GM23338 (cell line): ENCODE measurements around the gene BRAF.

Source experiments
- CREB1 ChIP-seq: fragments of 250-450 bp; sonication (Bioruptor Pico); IDR thresholded peaks from 2 replicates; pipeline ENCODE4 v1.5.0; 2020; ENCODE audit warnings: low read depth, mild to moderate bottlenecking, moderate library complexity
- CTCF ChIP-seq, 2 experiments: fragments of 200-600 bp in 1 of 2; sonication (generic) in 1 of 2; conservative IDR thresholded peaks; 2 replicates each; pipeline versions ENCODE4 v1.5.1 to v1.6.1; 2016 to 2017; ENCODE audit warnings: antibody characterized with exemption in 2 of 2, low read depth in 2 of 2, mild to moderate bottlenecking in 2 of 2, moderate library complexity in 1 of 2
- ETS1 ChIP-seq: IDR thresholded peaks from 2 replicates; pipeline ENCODE4 v1.6.1; 2016; ENCODE audit warnings: antibody characterized with exemption
- EZH2 ChIP-seq: fragments of 200-600 bp; sonication (generic); IDR thresholded peaks from one replicate; pipeline ENCODE4 v1.8.0; 2017; ENCODE audit warnings: antibody characterized with exemption, mild to moderate bottlenecking, low read depth; ENCODE audit not compliant: unreplicated experiment
- EZH2phosphoT487 ChIP-seq: fragments of 200-600 bp; sonication (generic); IDR thresholded peaks from one replicate; pipeline ENCODE4 v1.8.1; 2018; ENCODE audit warnings: antibody characterized with exemption; ENCODE audit not compliant: unreplicated experiment
- JUNB ChIP-seq: IDR thresholded peaks from one replicate; pipeline ENCODE4 v1.6.1; 2016; ENCODE audit warnings: antibody characterized with exemption; ENCODE audit not compliant: unreplicated experiment
- POLR2AphosphoS5 ChIP-seq: IDR thresholded peaks from 2 replicates; pipeline ENCODE4 v1.6.1; 2016; ENCODE audit warnings: antibody characterized with exemption, low read depth
- REST ChIP-seq: IDR thresholded peaks from one replicate; pipeline ENCODE4 v1.6.1; 2018; ENCODE audit warnings: antibody characterized with exemption; ENCODE audit not compliant: unreplicated experiment
- STAT1 ChIP-seq: IDR thresholded peaks from one replicate; pipeline ENCODE4 v1.6.1; 2016; ENCODE audit warnings: antibody characterized with exemption; ENCODE audit not compliant: unreplicated experiment
- ZNF114 ChIP-seq: fragments of 250-450 bp; sonication (Bioruptor Pico); IDR thresholded peaks from 2 replicates; pipeline ENCODE4 v1.5.0; 2020; ENCODE audit warnings: mild to moderate bottlenecking, moderate library complexity

GRCh38 chr7:140908361-140908760 is 16.4 kb downstream of the BRAF start:
- TF ChIP-seq CTCF (conservative IDR thresholded peaks at IDR 0.05; ENCODE audit: low read depth in 2 of 2) (no peak), POLR2AphosphoS5 (no peak), CREB1 (CRISPR knock-in tag) (no peak), EZH2 (no peak), ETS1 (no peak), REST (no peak), JUNB (no peak), EZH2phosphoT487 (no peak), STAT1 (no peak), ZNF114 (no peak)
